GM23248 (cell line): Measurements from ENCODE around the gene TRAK1. TPM values are rescaled to one million over a fixed set of nuclear protein-coding genes. Genes with fewer than 3 reads are reported as not detected.

Experiments
- DNase-seq: peaks from one replicate; pipeline ENCODE4 v3.0.0-alpha.2; 2015
- H2AFZ ChIP-seq: fragments of 200-600 bp; sonication (generic); 2 replicates; pipeline ENCODE4 v1.6.1; 2016; ENCODE audit warnings: antibody characterized with exemption
- H3F3A ChIP-seq: fragments of 200-600 bp; sonication (generic); 2 replicates; pipeline ENCODE4 v1.6.1; 2016; ENCODE audit warnings: mild to moderate bottlenecking, antibody characterized with exemption, mixed run types; ENCODE audit not compliant: insufficient read depth
- H3K27ac ChIP-seq: fragments of 200-600 bp; sonication (generic); 2 replicates; pipeline ENCODE4 v1.5.1; 2016; ENCODE audit warnings: mild to moderate bottlenecking
- H3K27me3 ChIP-seq: fragments of 200-600 bp; sonication (generic); replicated peaks from 2 replicates; pipeline ENCODE4 v1.6.1; 2016; ENCODE audit warnings: mild to moderate bottlenecking; ENCODE audit not compliant: insufficient read depth
- H3K36me3 ChIP-seq: fragments of 200-600 bp; sonication (generic); 2 replicates; pipeline ENCODE4 v1.6.1; 2016; ENCODE audit warnings: low read depth, mild to moderate bottlenecking
- H3K4me1 ChIP-seq: fragments of 200-600 bp; sonication (generic); 2 replicates; pipeline ENCODE4 v1.6.1; 2016; ENCODE audit warnings: mild to moderate bottlenecking; ENCODE audit not compliant: insufficient read depth
- H3K4me2 ChIP-seq: fragments of 200-600 bp; sonication (generic); one replicate; pipeline ENCODE4 v1.6.1; 2016; ENCODE audit warnings: mild to moderate bottlenecking; ENCODE audit not compliant: unreplicated experiment
- H3K4me3 ChIP-seq: fragments of 200-600 bp; sonication (generic); 2 replicates; pipeline ENCODE4 v1.5.1; 2016; ENCODE audit warnings: mild to moderate bottlenecking
- H3K79me2 ChIP-seq: fragments of 200-600 bp; sonication (generic); 2 replicates; pipeline ENCODE4 v1.6.1; 2016; ENCODE audit warnings: mild to moderate bottlenecking; ENCODE audit not compliant: insufficient read depth
- H3K9ac ChIP-seq: fragments of 200-600 bp; sonication (generic); 2 replicates; pipeline ENCODE4 v1.6.1; 2016; ENCODE audit warnings: mild to moderate bottlenecking
- H3K9me2 ChIP-seq: fragments of 200-600 bp; sonication (generic); 2 replicates; pipeline ENCODE4 v1.6.1; 2016; ENCODE audit warnings: mixed run types, mild to moderate bottlenecking, moderate library complexity; ENCODE audit not compliant: insufficient read depth
- H3K9me3 ChIP-seq: fragments of 200-600 bp; sonication (generic); one replicate; pipeline ENCODE4 v1.6.1; 2017; ENCODE audit warnings: low read depth
- H4K20me1 ChIP-seq: fragments of 200-600 bp; sonication (generic); 2 replicates; pipeline ENCODE4 v1.6.0; 2016; ENCODE audit not compliant: insufficient read depth
- EZH2 ChIP-seq: fragments of 200-600 bp; sonication (generic); IDR thresholded peaks from 2 replicates; pipeline ENCODE4 v1.6.1; 2018; ENCODE audit warnings: antibody characterized with exemption, mild to moderate bottlenecking; ENCODE audit not compliant: insufficient read depth, poor library complexity, severe bottlenecking
- EZH2phosphoT487 ChIP-seq: fragments of 200-600 bp; sonication (generic); IDR thresholded peaks from 2 replicates; pipeline ENCODE4 v1.6.1; 2018; ENCODE audit warnings: antibody characterized with exemption, moderate library complexity, mild to moderate bottlenecking, low read depth; ENCODE audit not compliant: insufficient read depth
- WGBS, 2 experiments: methylation state at CpG; one replicate each; pipeline ENCODE4 v1.1.6; 2015 to 2017; ENCODE audit warnings: low lambda C conversion rate in 2 of 2, low coverage in 1 of 2; ENCODE audit errors: missing lambda C conversion rate in 2 of 2; 5-methylcytosine and 5-hydroxymethylcytosine counted together
- in situ Hi-C: fragments of 300-500 bp; cut with MboI; formaldehyde crosslinking; loops from 2 replicates; pipeline ENCODE4 v1.15.0; 2020
- polyA plus RNA-seq: library from polyadenylated mRNA; unstranded; fragments of >200 nt; fragmentation: Nextera tagmentation; extraction: Ambion mirVana; gene quantifications from 2 replicates; pipeline ENCODE4 v1.2.1, GENCODE V29; 2016
- total RNA-seq: library from RNA; depleted of rRNA; stranded (reverse); fragments of >200 nt; shearing (Covaris generic); gene quantifications from 2 replicates; pipeline ENCODE4 v1.2.3, GENCODE V29; 2014

The TRAK1 gene
- total and polyA plus RNA-seq, 2 experiments from 2014 or later: 13.6 to 51.0 TPM

- H3K4me2 ChIP-seq: no peak overlapping the region
- DNase-seq: peak; percentile 75
Measured at GRCh38 chr3:42214565-42215283, 123.6 kb downstream of the TRAK1 start.

GRCh38 chr3:42216302-42216701 is 125.1 kb downstream of the TRAK1 start:
- H3K4me3 ChIP-seq: no peak overlapping the region
- peaks cover 5% of the 10 kb centered on the region; the same call in 1 of the 2 replicates for H3F3A ChIP-seq
- in situ Hi-C loops: no loop called here
- no peak overlapping the region for H3K27ac ChIP-seq
- H4K20me1 ChIP-seq: no peaks in the 10 kb centered on the region
- no peaks in the 10 kb centered on the region for H3K79me2 ChIP-seq
- TF ChIP-seq EZH2phosphoT487 (no peak), EZH2 (no peak)
- no peaks in the 10 kb centered on the region; the same call in 1 of the 2 replicates for H3K36me3 ChIP-seq
- DNase-seq: no peak
- H2AFZ ChIP-seq: no peak overlapping the region
- H3K4me1 ChIP-seq: peaks cover 17% of the 10 kb centered on the region
- no peaks in the 10 kb centered on the region for H3K9me2 ChIP-seq
- WGBS, 2 experiments: 76 to 86% methylated on average over 4 of the region's 4 CpGs
- H3K27me3 ChIP-seq: no peaks in the 10 kb centered on the region
- no peak overlapping the region for H3K9ac ChIP-seq
- H3K4me2 ChIP-seq: no peak overlapping the region
- H3K9me3 ChIP-seq: no peaks in the 10 kb centered on the region

More at GRCh38 chr3:42214565-42215283, 123.6 kb downstream of the TRAK1 start:
- in situ Hi-C loops: no loop called here
- no peaks in the 10 kb centered on the region for H3K9me3 ChIP-seq
- no peak for TF ChIP-seq EZH2
- no peak for TF ChIP-seq EZH2phosphoT487
- H3K9ac ChIP-seq: no peak overlapping the region
- 59 to 61% methylated on average over 8 of the region's 8 CpGs for WGBS, 2 experiments
- H3F3A ChIP-seq: peaks cover 5% of the 10 kb centered on the region; the same call in 1 of the 2 replicates
- peaks cover 6% of the 10 kb centered on the region; the same call in 1 of the 2 replicates for H3K36me3 ChIP-seq
- H3K27me3 ChIP-seq: no peaks in the 10 kb centered on the region
- H3K4me1 ChIP-seq: peaks cover 17% of the 10 kb centered on the region
- no peak overlapping the region for H3K4me3 ChIP-seq
- no peaks in the 10 kb centered on the region for H4K20me1 ChIP-seq
- H3K79me2 ChIP-seq: no peaks in the 10 kb centered on the region
- H3K9me2 ChIP-seq: no peaks in the 10 kb centered on the region
- H2AFZ ChIP-seq: no peak overlapping the region
- H3K27ac ChIP-seq: no peak overlapping the region

- TF ChIP-seq EZH2 (no peak), EZH2phosphoT487 (no peak)
- H3K27me3 ChIP-seq: no peaks in the 10 kb centered on the region
- no peaks in the 10 kb centered on the region for H3K9me3 ChIP-seq
- H3K9ac ChIP-seq: no peak overlapping the region
- H4K20me1 ChIP-seq: no peaks in the 10 kb centered on the region
- H2AFZ ChIP-seq: no peak overlapping the region
- H3K27ac ChIP-seq: peak overlapping the region; percentile 27
- WGBS, 2 experiments: 38% methylated on average over 5 of the region's 5 CpGs
- no peak overlapping the region for H3K4me3 ChIP-seq
- peak; percentile 85 for DNase-seq
- peaks cover 17% of the 10 kb centered on the region for H3K4me1 ChIP-seq
- H3K9me2 ChIP-seq: no peaks in the 10 kb centered on the region
- no peaks in the 10 kb centered on the region for H3K79me2 ChIP-seq
- peaks cover 5% of the 10 kb centered on the region; the same call in 1 of the 2 replicates for H3F3A ChIP-seq
- in situ Hi-C loops: no loop called here
- H3K4me2 ChIP-seq: no peak overlapping the region
- no peaks in the 10 kb centered on the region; the same call in 1 of the 2 replicates for H3K36me3 ChIP-seq
Measured at GRCh38 chr3:42216931-42217333, 125.8 kb downstream of the TRAK1 start.

- H3K9ac ChIP-seq: no peak overlapping the region
- no peaks in the 10 kb centered on the region for H4K20me1 ChIP-seq
- H3K36me3 ChIP-seq: no peaks in the 10 kb centered on the region; the same call in 1 of the 2 replicates
- no peaks in the 10 kb centered on the region for H3K79me2 ChIP-seq
- no peak overlapping the region for H3K4me3 ChIP-seq
- H3K27ac ChIP-seq: no peak overlapping the region
- H3K9me3 ChIP-seq: no peaks in the 10 kb centered on the region
- H3K4me1 ChIP-seq: peaks cover 8% of the 10 kb centered on the region
- no peaks in the 10 kb centered on the region for H3K27me3 ChIP-seq
- H3F3A ChIP-seq: 0 out of 2 replicates have a peak, but pooled peaks cover 5% of the 10 kb centered on the region
- H3K9me2 ChIP-seq: no peaks in the 10 kb centered on the region
- no peak for DNase-seq
- in situ Hi-C loops: no loop called here
- TF ChIP-seq EZH2phosphoT487 (no peak), EZH2 (no peak)
- no peak overlapping the region for H2AFZ ChIP-seq
- no peak overlapping the region for H3K4me2 ChIP-seq
- WGBS, 2 experiments: 85 to 90% methylated on average over 17 of the region's 17 CpGs
Measured at GRCh38 chr3:42220436-42221121, 129.4 kb downstream of the TRAK1 start.
